ENCODE results near the gene LRP3.
"Not testable (repeated sequence)": the region's sequence is repeated elsewhere in the genome, so short reads cannot be mapped to it uniquely, and the experiment has no call there.

Gene LRP3

GRCh38 chr19:33220115-33220514, 26.0 kb downstream of the LRP3 start:
- no peak for DNase-seq

- DNase-seq, result no peak
Measured at GRCh38 chr19:33220735-33221134, 26.6 kb downstream of the LRP3 start.

- DNase-seq, result no peak
Measured at GRCh38 chr19:33221638-33222037, 27.5 kb downstream of the LRP3 start.

DNA sequence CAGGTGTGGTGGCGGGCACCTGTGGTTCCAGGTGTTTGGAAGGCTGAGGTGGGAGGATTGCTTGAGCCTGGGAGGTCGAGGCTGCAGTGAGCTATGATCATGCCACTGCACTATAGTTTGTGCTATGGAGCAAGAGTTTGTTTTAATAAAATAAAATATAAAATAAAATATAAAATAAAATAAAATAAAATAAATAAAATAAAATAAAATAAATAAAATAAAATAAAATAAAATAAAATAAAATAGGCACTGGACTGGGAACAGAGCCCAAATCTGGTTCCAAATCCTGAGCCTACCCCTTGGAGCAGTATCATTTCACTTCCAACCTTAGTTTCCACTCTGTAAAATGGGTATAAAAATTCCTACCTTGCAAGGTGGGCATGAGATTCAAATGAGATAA, 28.1 kb downstream of the LRP3 start:
- DNase-seq, result not testable (repeated sequence)

DNA sequence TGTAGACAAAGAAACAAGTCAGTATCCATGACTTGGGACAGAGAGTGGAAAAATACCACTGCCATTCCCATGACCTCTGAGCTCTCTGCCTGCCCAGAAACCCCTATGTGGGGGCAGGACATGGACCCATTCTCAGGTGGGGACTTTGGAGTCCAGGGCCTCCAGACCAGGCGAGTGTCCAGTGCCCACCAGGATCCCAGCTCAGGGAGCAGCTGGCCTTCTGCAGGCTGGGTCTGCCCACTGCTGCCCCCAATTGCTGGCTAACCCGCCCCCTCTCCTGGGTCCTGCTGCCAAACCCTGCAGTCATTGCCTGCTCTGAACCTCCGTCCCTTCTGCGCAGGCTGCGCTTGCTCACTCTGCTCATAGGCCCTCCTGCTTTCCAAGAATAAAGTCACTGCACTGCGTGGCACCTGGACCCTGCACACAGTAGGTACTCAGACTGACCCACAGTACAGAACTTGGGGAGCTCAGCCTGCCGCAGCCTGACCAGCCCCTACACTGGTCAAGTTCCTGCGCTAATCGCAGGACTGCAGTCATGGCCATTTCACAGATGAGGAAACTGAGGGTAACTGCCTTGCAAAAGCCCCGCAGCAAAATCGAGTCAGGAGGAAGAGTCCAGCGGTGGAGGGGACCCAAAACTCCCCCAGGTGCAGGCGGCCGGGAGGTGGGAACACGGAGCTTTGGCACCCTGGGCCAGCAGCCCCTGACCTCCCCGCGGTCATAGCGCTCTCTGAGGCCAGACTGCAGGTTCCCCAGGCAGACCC, 30.7 kb downstream of the LRP3 start:
- DNase-seq, result no peak

- DNase-seq, result no peak
Measured at GRCh38 chr19:33225458-33225926, 31.4 kb downstream of the LRP3 start, which contains the start of gene SLC7A10. Gene SLC7A10 (minus strand): TSS chr19:33225850. CDS start chr19:33225703, 147 bp downstream.

- DNase-seq, result no peak
Measured at GRCh38 chr19:33226550-33227241, 32.6 kb downstream of the LRP3 start.

- DNase-seq, result no peak
Measured at GRCh38 chr19:33227242-33227650, 33.1 kb downstream of the LRP3 start.

DNA sequence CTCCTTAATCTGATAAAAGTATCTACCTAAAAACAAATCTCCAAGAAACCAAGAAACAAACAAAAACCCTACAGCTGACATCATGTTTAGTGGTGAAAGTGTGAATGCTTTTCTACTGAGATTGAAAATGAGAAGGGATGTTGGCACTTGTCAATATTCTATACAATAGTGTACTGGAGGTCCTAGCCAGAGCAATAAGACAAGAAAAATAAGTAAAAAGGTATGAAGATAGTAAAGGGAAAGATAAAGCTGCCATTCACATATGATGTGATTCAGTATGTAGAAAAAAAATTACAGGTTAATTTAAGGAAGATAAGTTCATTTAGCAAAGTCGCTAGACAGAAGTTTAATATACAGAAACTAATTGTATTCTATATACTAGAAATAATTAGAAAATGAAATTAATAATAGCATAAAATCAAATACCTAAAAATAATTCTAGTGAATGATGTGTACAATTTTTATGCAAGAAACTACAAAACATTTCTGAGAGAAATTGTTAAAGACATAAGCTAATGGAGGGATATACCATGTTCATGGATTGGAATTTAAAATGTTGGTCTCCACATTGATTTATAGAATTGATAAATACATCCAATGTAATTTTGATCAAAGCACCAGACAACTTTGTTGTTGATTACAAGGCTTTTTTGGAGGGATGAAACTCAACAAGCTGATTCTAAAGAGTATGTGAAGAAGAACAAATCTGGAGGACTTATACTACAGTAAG, 33.9 kb downstream of the LRP3 start:
- no peak for DNase-seq

DNA sequence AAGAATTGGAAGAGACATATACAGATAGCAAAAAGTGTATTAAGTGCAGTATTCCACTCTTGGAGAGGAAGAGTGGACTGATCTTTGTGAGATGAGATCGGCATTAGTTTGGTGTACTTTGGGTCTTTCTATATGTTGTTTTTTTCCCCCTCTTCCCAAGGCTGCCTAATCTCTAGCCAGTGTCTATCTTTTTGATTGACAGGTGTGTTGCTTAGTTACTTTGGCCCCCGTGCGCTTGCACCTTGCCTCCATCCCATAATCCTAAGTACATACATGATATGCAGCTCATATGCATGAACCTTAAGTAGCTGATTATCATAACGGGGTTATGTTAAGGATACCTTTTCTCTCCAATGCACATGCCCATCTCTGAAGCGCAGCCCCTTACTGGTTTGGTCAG, 35.8 kb downstream of the LRP3 start:
- no peak for DNase-seq

DNA sequence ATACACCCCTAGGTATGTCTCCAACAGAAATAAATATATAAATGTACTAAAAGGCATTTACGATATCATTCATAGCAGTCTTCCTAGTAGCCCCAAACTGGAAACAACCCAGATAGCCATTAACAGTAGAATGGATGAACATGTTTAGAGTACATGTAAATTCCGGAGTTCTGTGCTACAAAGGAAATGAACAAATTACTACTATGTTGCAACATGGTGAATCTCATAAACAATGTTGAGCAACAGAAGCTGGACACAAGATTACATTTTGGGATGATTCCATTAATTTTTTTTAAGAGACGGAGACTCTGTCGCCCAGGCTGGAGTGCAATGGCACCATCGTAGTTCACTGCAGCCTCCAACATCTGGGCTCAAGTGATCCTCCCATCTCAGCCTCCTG, 37.4 kb downstream of the LRP3 start:
- no peak for DNase-seq

DNA sequence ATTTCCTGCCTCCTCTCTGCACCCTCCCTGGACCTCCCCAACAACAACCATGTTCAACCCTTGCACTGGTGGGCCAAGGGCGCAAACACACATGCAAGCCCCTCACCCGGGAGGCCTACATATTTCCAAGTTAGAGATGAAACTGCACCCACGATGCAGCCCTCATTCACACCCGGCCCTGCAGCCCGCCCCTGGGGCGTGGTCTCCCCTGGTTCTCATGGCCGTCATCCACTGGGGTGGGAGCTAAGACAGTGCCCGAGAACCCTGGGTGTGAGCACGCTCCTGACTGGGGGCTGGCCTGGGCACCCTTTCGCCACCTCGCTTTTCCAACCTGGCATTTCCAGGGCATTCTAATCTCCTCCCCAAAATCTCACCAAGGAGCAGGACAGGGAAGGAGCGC, 38.5 kb downstream of the LRP3 start:
- DNase-seq, result no peak

- DNase-seq, result no peak
Measured at GRCh38 chr19:33233056-33233873, 39.1 kb downstream of the LRP3 start.

- DNase-seq, result no peak
Measured at GRCh38 chr19:33234092-33234491, 40.0 kb downstream of the LRP3 start.

DNA sequence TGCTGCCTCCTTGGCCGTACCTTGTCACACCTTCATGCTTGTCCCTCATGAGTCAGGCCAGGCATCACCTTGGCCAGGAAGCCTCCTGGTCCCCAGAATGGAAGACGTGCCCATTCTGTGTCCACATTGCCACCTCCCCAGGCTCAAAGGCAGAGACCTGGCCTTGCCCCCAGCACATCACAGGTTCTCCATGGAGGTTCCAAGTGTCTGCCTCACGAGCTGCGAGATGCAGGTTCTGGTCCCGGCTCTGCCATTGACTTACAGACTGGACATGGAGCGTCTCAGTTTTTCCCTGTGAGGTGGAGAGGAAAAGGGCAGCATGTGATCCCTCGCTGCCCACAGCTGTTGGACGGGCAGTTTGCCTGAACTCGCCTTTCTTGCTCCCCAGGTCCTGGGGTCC, 40.6 kb downstream of the LRP3 start:
- no peak for DNase-seq

GRCh38 chr19:33235269-33235995, 41.3 kb downstream of the LRP3 start:
- no peak for DNase-seq

DNA sequence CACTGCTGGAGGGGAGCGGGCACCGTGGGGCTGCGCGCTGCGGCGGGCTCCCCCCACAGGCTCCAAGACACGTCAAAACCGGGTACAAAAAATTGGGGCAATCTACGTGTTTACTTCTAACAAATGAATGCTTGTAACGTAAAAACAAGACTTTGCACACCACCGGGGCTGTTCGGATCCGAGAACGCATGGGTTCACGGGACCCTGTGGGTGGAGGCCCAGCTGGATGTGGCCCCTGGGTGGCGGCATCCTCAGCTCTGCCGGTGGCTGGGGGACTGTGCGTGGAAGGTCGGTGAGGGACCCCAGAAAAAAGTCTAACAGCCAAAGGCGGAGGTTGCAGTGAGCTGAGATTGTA, 41.8 kb downstream of the LRP3 start:
- DNase-seq, result no peak

DNA sequence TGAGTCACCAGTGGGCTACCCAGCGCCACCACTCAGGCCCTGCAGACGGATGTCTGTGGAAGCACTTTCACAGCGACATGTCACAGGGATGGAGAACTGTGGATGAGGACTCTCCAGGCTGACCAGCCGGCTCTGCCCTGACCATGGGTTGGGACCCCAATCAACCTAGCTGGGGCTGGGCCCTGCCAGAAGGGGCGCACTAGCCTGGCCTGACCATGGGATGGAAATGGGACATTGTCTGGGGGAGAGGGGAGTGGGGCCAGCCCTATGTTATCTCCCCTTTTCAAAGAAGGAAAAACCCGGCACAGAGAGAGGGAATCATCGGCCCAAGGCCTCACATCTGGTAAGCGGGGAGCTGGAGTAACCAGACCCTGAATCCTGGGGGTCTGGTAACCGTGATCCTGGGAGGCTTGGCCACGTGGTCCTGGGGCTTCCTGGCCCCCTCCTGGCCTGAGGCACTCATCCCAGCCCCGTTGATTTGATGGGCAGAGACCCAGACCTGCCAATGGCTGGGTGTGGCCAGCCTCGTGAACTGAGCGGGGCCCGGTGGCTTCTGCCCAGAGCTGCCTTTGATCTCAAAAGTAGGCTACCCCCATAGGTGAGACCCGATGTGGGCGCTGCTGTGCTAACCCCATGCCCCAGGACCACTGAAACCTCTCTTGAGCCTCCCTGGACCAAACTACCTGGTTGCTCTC, 42.7 kb downstream of the LRP3 start:
- DNase-seq, result no peak

GRCh38 chr19:33238481-33239149, 44.5 kb downstream of the LRP3 start:
- DNase-seq, result no peak

DNA sequence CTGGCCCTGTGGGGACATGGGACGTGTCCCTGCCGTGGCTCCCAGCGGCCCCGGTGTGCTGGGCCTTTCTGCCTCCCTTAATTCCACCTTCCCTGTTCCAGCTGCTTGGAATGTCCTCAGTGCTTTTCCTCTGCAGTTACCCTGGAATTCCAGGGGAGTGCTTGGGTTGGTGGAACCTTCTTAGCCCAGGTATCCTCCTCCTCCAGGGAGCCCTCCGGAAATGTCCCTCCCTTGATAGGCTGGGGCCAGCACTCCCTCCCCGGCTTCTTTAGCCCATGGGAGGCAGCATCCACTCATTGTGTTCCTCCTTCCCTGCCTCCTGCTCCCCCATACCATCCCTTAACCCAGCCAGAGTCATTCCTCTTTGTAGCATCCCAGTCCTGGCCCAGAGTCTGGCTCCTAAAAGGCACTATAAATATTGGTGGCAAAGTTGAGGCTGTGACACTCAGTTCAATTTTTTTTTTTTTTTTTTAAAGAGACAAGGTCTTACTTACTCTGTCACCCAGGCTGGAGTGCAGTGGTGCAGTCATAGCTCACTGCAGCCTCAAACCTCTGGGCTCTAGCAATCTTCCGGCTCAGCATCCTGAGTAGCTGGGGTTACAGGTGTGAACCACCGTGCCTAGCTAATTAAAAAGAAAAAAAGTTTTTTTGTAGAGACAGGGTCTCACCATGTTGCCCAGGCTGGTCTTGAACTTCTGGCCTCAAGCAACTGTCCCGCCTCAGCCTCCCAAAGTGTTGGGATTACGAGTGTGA, 45.3 kb downstream of the LRP3 start:
- DNase-seq, result no peak
